NCI-H128 (cell line): ENCODE measurements around the gene TJP3.

Experiments used
- DNase-seq: peaks from one replicate; lab custom pipeline; 2025; ENCODE audit not compliant: unreplicated experiment; lab: John Stamatoyannopoulos, UW

Gene TJP3

GRCh38 chr19:3690551-3691371, 17.4 kb upstream of the TJP3 start:
- no peak for DNase-seq

GRCh38 chr19:3691372-3691716, 16.8 kb upstream of the TJP3 start:
- DNase-seq: no peak

GRCh38 chr19:3691726-3692125, 16.5 kb upstream of the TJP3 start:
- no peak for DNase-seq

DNA sequence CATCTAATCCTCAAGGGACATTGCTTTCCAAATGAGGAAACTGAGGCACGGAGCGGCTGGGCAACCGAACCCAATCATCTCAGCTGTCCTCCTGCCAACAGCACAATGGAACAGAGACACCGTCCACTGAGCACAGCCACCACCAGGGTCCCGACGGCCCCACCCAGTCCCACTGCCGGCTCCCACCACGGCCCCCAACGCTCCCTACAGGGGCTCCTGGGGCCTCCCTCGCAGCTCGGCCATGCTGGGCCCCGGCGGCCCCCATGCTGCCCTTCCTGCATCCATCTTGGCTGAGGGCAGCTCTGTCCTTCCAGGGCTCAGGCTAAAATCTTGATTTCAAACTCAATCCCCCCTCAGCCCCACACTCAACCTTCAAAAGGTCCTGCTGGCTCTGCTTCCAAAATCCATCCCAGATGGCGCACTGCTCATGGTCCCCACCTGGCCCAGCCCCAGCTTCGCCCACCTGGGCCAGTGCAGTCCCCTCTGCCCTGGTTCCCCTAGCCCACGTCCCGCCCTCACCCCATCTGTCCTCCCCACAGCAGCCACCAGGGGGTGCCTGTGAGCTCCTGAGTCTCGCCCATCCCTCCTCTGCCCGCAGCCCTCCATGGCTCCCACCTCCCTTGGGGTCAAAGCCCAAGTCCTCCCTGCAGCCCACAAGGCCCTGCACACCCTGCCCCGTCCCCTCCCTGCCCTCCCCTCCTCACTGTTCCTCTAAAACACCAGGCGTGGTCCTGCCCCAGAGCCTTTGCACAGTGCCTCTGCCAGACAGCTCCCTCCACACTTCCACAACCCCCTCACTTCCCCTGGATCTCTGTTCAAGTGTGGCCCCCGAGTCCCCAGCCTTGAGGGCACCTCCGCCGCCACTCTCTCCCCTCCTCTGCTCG, 15.8 kb upstream of the TJP3 start:
- no peak for DNase-seq

DNA sequence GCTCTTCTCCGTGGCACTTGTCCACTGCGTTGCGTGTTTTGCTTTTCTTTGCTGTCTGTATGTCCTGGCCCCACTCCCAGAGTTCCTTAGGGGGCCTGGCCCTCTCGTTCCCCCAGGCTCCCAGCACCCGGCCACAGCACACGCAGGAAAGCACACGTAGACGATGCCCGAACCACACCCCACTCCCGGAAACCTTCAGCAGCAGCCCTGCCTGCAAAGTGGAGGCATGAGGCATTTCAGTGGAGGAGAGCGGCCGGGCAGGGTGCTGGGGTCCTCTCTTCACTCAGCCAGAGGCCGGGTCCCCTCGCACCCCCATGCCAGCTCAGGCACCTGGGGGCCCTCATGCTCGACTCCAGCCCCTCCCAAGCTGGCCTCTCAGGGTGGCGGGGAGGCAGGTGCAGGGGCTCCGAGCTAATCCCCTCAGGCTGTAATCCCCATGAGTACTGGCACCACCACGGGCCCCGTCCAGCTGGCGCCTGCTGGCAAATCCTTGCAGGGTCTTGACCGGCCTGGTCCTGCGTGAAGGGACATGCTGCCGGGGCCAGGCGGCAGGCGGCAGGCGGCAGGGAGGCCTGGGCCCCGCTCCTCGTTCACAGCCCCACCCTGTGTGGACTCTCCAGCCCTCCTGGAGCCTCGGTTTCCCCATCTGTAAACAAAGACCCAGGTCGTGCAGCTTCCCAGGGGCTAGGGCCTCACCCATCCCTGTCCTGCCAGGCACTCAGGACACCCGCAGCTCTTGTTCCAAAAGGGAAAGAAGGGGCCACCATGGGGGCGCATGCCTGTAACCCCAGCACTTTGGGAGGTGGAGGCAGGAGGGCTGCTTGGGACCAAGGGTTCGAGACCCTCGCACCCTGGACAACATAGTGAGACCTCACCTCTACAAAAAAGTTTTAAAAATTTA, 14.9 kb upstream of the TJP3 start:
- no peak for DNase-seq

DNA sequence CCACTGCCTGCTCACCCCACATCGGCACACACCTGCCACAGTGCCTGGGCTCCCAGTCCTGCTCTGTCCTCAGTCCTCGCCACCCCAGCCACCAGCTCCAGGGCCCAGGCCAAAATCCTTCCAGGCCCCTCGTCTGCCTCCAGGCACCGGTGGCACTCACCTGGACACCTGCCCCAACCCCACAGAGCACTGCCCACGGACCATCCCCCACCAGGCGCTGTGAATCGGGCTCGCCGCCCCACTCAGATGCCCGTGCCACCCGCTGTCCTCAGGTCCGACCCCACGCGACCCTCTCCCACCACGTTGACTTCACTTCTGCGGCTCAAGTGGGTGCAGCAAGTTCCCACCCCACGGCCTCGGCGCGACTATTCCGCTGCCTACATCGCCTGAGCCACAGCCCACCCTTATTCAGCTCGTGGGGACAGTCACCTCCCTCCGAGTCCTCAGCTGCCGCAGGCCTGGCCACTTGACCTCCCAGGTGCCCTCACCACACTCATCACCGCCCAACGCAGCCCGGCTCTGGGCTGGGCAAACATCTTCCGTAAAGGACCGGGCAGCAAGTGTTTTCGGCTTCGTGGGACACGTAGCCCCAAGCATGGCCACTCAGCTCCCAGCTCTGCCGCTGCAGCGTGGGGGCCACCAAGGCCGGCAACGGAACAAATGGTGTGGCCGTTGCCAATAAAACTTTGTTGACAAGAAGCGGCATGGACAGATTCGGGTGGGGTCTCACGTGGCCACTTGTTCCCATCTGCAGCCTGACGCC, 13.6 kb upstream of the TJP3 start:
- no peak for DNase-seq

DNA sequence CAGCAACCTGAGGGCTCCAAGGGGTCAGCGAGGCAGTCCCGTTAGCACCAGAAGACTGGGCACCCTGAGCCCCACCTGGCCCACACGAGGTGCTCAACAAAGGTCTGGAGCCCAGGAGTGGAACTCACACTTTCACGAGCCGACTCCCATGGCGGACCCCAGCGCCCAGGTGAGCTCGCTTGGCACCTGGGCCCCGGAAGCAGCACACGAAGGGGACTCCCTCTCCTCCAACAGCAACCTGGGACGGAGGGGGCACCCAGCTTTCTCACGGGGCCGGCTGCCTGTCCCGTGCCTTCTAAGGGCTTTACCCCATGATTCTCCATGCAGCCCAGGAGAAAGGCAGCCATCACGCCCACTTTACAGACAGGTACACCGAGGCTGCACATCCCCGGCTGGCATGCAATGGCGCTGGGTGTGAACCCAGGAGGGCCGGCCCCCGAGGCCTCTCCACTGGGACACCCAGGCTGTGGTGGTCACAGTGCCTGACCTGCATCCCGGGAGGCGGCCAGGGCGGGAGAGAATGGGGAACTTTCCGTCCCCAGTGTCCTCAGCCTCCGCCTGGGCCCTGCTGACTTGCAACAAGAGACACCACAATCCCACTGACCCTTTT, 13.0 kb upstream of the TJP3 start:
- no peak for DNase-seq

DNA sequence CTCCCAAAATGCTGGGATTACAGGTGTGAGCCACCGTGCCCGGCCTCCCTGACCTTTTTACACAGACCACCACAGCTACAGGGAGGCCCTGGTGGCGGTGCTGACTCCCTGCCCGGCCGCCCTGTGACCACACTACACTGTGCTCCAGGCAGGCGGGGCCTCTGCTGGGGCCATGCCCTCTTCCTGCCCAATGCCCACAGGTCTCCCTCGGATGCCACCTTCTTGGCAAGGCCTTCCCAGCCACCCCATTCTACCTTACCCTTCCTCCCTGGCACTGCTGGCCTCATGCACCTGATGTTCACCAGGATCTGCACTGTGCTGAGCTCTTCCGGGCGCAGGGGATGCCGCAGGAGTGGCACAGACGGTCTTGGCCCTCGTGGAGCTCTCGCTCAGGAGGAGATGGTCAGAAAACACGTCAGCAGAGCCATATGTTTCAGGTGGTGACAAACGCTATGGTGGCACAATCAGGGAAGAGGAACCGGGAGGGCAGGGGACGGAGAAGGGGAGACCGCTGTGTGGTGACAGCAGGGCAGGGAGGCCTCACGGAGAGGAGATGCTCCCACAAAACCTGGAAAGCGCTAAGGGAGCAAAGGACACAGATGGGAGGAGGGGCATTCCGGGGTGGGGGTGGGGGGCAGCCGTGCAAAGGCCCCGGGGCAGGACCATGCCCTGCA, 12.1 kb upstream of the TJP3 start:
- DNase-seq: no peak

DNA sequence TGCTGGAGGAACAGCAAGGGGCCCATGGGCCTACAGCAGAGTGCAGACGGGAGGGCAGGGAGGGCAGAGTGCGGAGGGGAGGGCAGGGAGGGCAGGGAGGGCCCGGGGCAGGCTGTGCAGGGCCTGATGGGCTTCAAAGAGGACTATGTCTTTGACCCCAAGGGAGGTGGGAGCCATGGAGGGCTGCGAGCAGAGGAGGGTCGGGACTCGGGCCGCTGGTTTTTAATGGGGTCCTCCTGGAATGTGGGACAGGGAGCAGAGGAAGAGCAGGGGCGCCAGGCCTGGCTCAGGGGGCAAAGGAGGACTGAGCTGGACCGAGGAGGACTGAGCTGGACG, 11.6 kb upstream of the TJP3 start:
- DNase-seq: no peak

GRCh38 chr19:3697094-3697493, 11.1 kb upstream of the TJP3 start:
- no peak for DNase-seq

- no peak for DNase-seq
Measured at GRCh38 chr19:3697671-3698385, 10.4 kb upstream of the TJP3 start.

DNA sequence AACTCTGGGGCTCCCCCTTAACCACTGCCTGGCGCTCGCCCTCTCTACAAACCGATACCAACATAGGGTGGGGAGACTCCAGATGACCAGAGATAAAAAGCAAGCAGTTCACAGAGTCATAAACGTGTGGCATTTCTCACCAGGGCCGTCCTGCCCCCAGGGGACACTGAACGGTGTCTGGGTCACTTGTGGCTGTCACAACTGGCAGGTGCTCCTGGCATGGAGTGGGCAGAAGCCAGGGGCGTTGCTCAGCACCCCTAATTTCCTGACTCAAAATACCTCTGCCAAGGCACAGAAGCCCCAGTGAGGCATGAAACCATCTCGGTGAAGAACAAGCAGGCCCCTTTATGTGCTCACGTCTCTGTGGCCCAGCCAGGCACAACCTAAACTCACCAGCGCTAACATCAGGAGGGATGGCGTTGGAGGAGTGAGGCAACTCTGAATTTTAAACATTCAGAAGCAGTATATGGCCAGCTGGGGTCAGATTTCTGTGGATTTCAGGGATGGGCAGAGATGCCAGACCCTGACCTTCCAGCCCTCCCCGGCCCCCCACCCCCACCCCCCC, 9.7 kb upstream of the TJP3 start:
- no peak for DNase-seq

GRCh38 chr19:3698974-3699740, 9.0 kb upstream of the TJP3 start:
- DNase-seq: no peak

GRCh38 chr19:3699741-3700241, 8.4 kb upstream of the TJP3 start:
- DNase-seq: no peak

GRCh38 chr19:3700242-3701032, 7.7 kb upstream of the TJP3 start, which contains the start of gene PIP5K1C:
TSS of gene PIP5K1C (minus strand) at chr19:3700468. CDS start at chr19:3700390, 78 bp downstream.
- peak; percentile 57 for DNase-seq

DNA sequence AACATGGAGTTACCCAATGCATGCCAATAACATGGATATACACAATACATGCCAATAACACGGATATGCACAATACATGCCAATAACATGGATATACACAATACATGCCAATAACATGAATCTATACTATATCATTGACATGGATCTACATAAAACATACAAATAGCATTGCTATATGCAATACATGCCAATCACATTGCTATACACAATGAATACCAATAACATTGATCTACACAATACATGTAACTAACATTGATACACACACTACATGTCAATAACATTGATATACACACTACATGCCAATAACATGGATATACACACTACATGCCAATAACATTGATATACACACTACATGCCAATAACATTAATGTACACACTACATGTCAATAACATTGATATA, 7.0 kb upstream of the TJP3 start:
- DNase-seq: no peak

GRCh38 chr19:3707868-3708206, 347 bp upstream of the TJP3 start:
- no peak for DNase-seq
